H9 (cell line): ENCODE data around the gene JARID2. TPM values are rescaled to one million over a fixed set of nuclear protein-coding genes. Genes with fewer than 3 reads are reported as not detected.

Experiments
- DNase-seq: peaks from one replicate; pipeline ENCODE4 v3.0.0-alpha.2; 2017
- H2AFZ ChIP-seq: one replicate; pipeline ENCODE4 v1.6.1; 2013; ENCODE audit warnings: mild to moderate bottlenecking, low read length, control low read depth, moderate library complexity
- H2AK5ac ChIP-seq: 2 replicates; pipeline ENCODE4 v1.6.1; 2013; ENCODE audit warnings: low read length, control low read depth, mixed read lengths; ENCODE audit not compliant: insufficient read length
- H2BK120ac ChIP-seq: one replicate; pipeline ENCODE4 v1.6.1; 2013; ENCODE audit warnings: low read depth, mild to moderate bottlenecking, low read length, control low read depth, inconsistent platforms; ENCODE audit not compliant: poor library complexity, severe bottlenecking
- H2BK12ac ChIP-seq: 2 replicates; pipeline ENCODE4 v1.6.1; 2013; ENCODE audit warnings: low read length, control low read depth, mixed read lengths, low read depth; ENCODE audit not compliant: insufficient read length
- H2BK15ac ChIP-seq: 2 replicates; pipeline ENCODE4 v1.6.1; 2013; ENCODE audit warnings: low read depth, low read length, control low read depth
- H2BK20ac ChIP-seq: one replicate; pipeline ENCODE4 v1.6.1; 2013; ENCODE audit warnings: low read depth, mild to moderate bottlenecking, low read length, control low read depth, inconsistent platforms; ENCODE audit not compliant: poor library complexity, severe bottlenecking
- H2BK5ac ChIP-seq: 2 replicates; pipeline ENCODE4 v1.6.1; 2013; ENCODE audit warnings: low read length, control low read depth, mixed read lengths; ENCODE audit not compliant: insufficient read length
- H3K14ac ChIP-seq: 2 replicates; pipeline ENCODE4 v1.6.1; 2013; ENCODE audit warnings: low read length, control low read depth; ENCODE audit not compliant: insufficient read depth
- H3K18ac ChIP-seq: 2 replicates; pipeline ENCODE4 v1.6.1; 2013; ENCODE audit warnings: low read depth, mild to moderate bottlenecking, mixed read lengths, low read length, control low read depth; ENCODE audit not compliant: insufficient read length
- H3K23ac ChIP-seq: 2 replicates; pipeline ENCODE4 v1.6.1; 2013; ENCODE audit warnings: low read length, control low read depth, mixed read lengths, low read depth; ENCODE audit not compliant: insufficient read length
- H3K23me2 ChIP-seq: 2 replicates; pipeline ENCODE4 v1.6.1; 2013; ENCODE audit warnings: low read depth, mild to moderate bottlenecking, mixed read lengths, low read length, control low read depth; ENCODE audit not compliant: insufficient read length, poor library complexity, severe bottlenecking
- H3K27ac ChIP-seq: 2 replicates; pipeline ENCODE4 v1.5.1; 2013; ENCODE audit warnings: low read length, control low read depth, mixed read lengths, low read depth; ENCODE audit not compliant: insufficient read length
- H3K27me3 ChIP-seq: 2 replicates; pipeline ENCODE4 v1.6.1; 2013; ENCODE audit warnings: low read length, control low read depth, inconsistent platforms; ENCODE audit not compliant: insufficient read depth
- H3K4ac ChIP-seq: 2 replicates; pipeline ENCODE4 v1.6.1; 2013; ENCODE audit warnings: low read depth, mild to moderate bottlenecking, control low read depth, inconsistent platforms, low read length, moderate library complexity
- H3K4me1 ChIP-seq: 2 replicates; pipeline ENCODE4 v1.6.1; 2013; ENCODE audit warnings: low read length, control low read depth, inconsistent platforms; ENCODE audit not compliant: insufficient read depth
- H3K4me2 ChIP-seq: 2 replicates; pipeline ENCODE4 v1.6.1; 2013; ENCODE audit warnings: low read length, control low read depth, mixed read lengths; ENCODE audit not compliant: insufficient read length, insufficient read depth
- H3K56ac ChIP-seq: 2 replicates; pipeline ENCODE4 v1.6.1; 2013; ENCODE audit warnings: low read depth, mild to moderate bottlenecking, mixed read lengths, low read length, control low read depth; ENCODE audit not compliant: insufficient read length
- H3K79me1 ChIP-seq: 2 replicates; pipeline ENCODE4 v1.6.1; 2013; ENCODE audit warnings: low read depth, mild to moderate bottlenecking, moderate library complexity, low read length, control low read depth, inconsistent platforms; ENCODE audit not compliant: insufficient read depth, poor library complexity, severe bottlenecking
- H3K79me2 ChIP-seq: 2 replicates; pipeline ENCODE4 v1.6.1; 2013; ENCODE audit warnings: low read length, control low read depth, inconsistent platforms; ENCODE audit not compliant: insufficient read depth
- H3K9ac ChIP-seq: 2 replicates; pipeline ENCODE4 v1.6.1; 2013; ENCODE audit warnings: low read length, control low read depth, mixed read lengths; ENCODE audit not compliant: insufficient read length; ENCODE audit errors: extremely low read depth
- H3K9me3 ChIP-seq: one replicate; pipeline ENCODE4 v1.6.1; 2013; ENCODE audit warnings: low read depth, low read length, inconsistent platforms; ENCODE audit not compliant: control insufficient read depth
- H3T11ph ChIP-seq: one replicate; pipeline ENCODE4 v1.6.1; 2013; ENCODE audit warnings: mild to moderate bottlenecking, low read length, control low read depth, inconsistent platforms
- H4K20me1 ChIP-seq: one replicate; pipeline ENCODE4 v1.6.1; 2013; ENCODE audit not compliant: control insufficient read depth, insufficient read length, insufficient read depth
- H4K5ac ChIP-seq: 2 replicates; pipeline ENCODE4 v1.6.1; 2013; ENCODE audit warnings: low read depth, mild to moderate bottlenecking, mixed read lengths, low read length, control low read depth; ENCODE audit not compliant: insufficient read length
- H4K8ac ChIP-seq: replicated peaks from 2 replicates; pipeline ENCODE4 v1.6.1; 2013; ENCODE audit warnings: low read length, control low read depth, mixed read lengths, low read depth; ENCODE audit not compliant: insufficient read length
- H4K91ac ChIP-seq: 2 replicates; pipeline ENCODE4 v1.6.1; 2013; ENCODE audit warnings: low read depth, mild to moderate bottlenecking, moderate library complexity, mixed read lengths, low read length, control low read depth; ENCODE audit not compliant: insufficient read length
- H3K27ac Mint-ChIP-seq, 3 experiments: 2 replicates in 2 of 3; 3 replicates in 1 of 3; pipeline ENCODE4 v1.8.0; 2020 to 2021; ENCODE audit warnings: mixed read lengths in 3 of 3, mild to moderate bottlenecking in 1 of 3, moderate library complexity in 1 of 3
- H3K27me3 Mint-ChIP-seq: 2 replicates; pipeline ENCODE4 v1.8.0; 2021; ENCODE audit warnings: low read depth, mild to moderate bottlenecking, moderate library complexity, mixed read lengths
- H3K36me3 Mint-ChIP-seq, 3 experiments: 2 replicates in 2 of 3; 3 replicates in 1 of 3; pipeline ENCODE4 v1.8.0; 2020 to 2021; ENCODE audit warnings: low read depth in 3 of 3, mixed read lengths in 3 of 3; ENCODE audit not compliant: insufficient read depth in 1 of 3
- H3K4me1 Mint-ChIP-seq, 2 experiments: 2 replicates each; pipeline ENCODE4 v1.8.0; 2020; ENCODE audit warnings: mixed read lengths in 2 of 2
- H3K4me3 Mint-ChIP-seq, 2 experiments: 2 replicates in 1 of 2; 3 replicates in 1 of 2; pipeline ENCODE4 v1.8.0; 2020 to 2021; ENCODE audit warnings: mild to moderate bottlenecking in 2 of 2, mixed read lengths in 2 of 2, moderate library complexity in 1 of 2
- H3K9me3 Mint-ChIP-seq, 2 experiments: 2 replicates in 1 of 2; 3 replicates in 1 of 2; pipeline ENCODE4 v1.8.0; 2020; ENCODE audit warnings: mild to moderate bottlenecking in 2 of 2, mixed read lengths in 2 of 2, moderate library complexity in 1 of 2
- CTCF ChIP-seq: fragments of 200-600 bp; sonication (generic); conservative IDR thresholded peaks from 3 replicates; pipeline ENCODE4 v1.8.0; 2021; ENCODE audit warnings: antibody characterized with exemption, mild to moderate bottlenecking
- WGBS: extraction: QIAGEN DNeasy Blood & Tissue Kit; methylation state at CpG from one replicate; pipeline ENCODE4 v1.1.7; 2013; ENCODE audit warnings: missing lambda C conversion rate, low lambda C conversion rate, mixed read lengths; ENCODE audit not compliant: insufficient read length; ENCODE audit errors: extremely low coverage; 5-methylcytosine and 5-hydroxymethylcytosine counted together
- total RNA-seq: library from RNA; stranded (reverse); gene quantifications from 2 replicates; pipeline ENCODE4 v1.2.1, GENCODE V29; 2021

The JARID2 gene
- total RNA-seq, 1 experiment from 2014 or later: 174 TPM

- Histone ChIP-seq H3K27ac (no peak overlapping the region), H3K79me1 (peaks cover 4% of the 10 kb centered on the region), H3K18ac (no peak overlapping the region), H3K14ac (no peak overlapping the region), H3K4me1 (peaks cover 46% of the 10 kb centered on the region), H3K79me2 (peaks cover 92% of the 10 kb centered on the region), H2AK5ac (no peak overlapping the region), H3T11ph (no peak overlapping the region), H2BK15ac (no peak overlapping the region), H2BK5ac (no peak overlapping the region), H4K5ac (no peak overlapping the region), H3K4me2 (no peak overlapping the region), H3K27me3 (no peaks in the 10 kb centered on the region), H2BK20ac (no peak overlapping the region), H2BK120ac (no peak overlapping the region), H3K23me2 (no peaks in the 10 kb centered on the region), H3K9ac (no peak overlapping the region), H4K8ac (no peak overlapping the region), H3K23ac (no peak overlapping the region), H3K56ac (no peak overlapping the region), H2BK12ac (no peak overlapping the region), H2AFZ (no peak overlapping the region), H3K9me3 (no peaks in the 10 kb centered on the region), H4K20me1 (no peaks in the 10 kb centered on the region), H4K91ac (no peak overlapping the region), H3K4ac (no peak overlapping the region)
- Mint-ChIP-seq H3K4me3 (peak overlapping the region in 1 of 2 experiments; percentile 52; a peak in 2 of 5 replicates), H3K36me3 (peaks cover 0 to 4% (median 0%) of the 10 kb centered on the region in 3 experiments; a peak in 1 of 7 replicates), H3K27ac (peak overlapping the region in 2 of 3 experiments; percentile 3 to 20; a peak in 1 of 7 replicates), H3K9me3 (no peaks in the 10 kb centered on the region), H3K27me3 (peaks cover 2% of the 10 kb centered on the region; the same call in 1 of the 2 replicates), H3K4me1 (peaks cover 92 to 95% of the 10 kb centered on the region in 2 experiments)
- DNase-seq: peak; percentile 5
- WGBS: no CpG with 5 or more reads among the region's 1 CpG
- TF ChIP-seq CTCF: no peak
Observed at GRCh38 chr6:15434263-15434662, 188.4 kb downstream of the JARID2 start.
